GM12878 (cell line): ENCODE measurements around the gene ABCB9. TPM values are rescaled to one million over a fixed set of nuclear protein-coding genes. Genes with fewer than 3 reads are reported as not detected.

Experiments used
- ATF7 ChIP-seq: fragments of 450-650 bp; IDR thresholded peaks from 2 replicates; pipeline ENCODE4 v1.6.1; 2016; ENCODE audit warnings: low read depth, mild to moderate bottlenecking
- BMI1 ChIP-seq: fragments of 450-650 bp; IDR thresholded peaks from 2 replicates; pipeline ENCODE4 v1.6.1; 2016; ENCODE audit warnings: mild to moderate bottlenecking, moderate library complexity, borderline replicate concordance
- CEBPB ChIP-seq, 2 experiments: fragments of 150-350 bp in 1 of 2; IDR thresholded peaks; 2 replicates each; pipeline ENCODE4 v1.6.1; 2012 to 2014; ENCODE audit warnings: low read depth in 2 of 2, low read length in 2 of 2, borderline replicate concordance in 1 of 2, inconsistent platforms in 1 of 2
- CHD2 ChIP-seq: IDR thresholded peaks from 2 replicates; pipeline ENCODE4 v1.6.1; 2011; ENCODE audit warnings: low read depth, low read length, improper control_type of control experiment, borderline replicate concordance
- CREB1 ChIP-seq: IDR thresholded peaks from 2 replicates; pipeline ENCODE4 v1.6.1; 2012; ENCODE audit warnings: low read depth, mild to moderate bottlenecking, inconsistent platforms
- DPF2 ChIP-seq: fragments of 450-650 bp; IDR thresholded peaks from 2 replicates; pipeline ENCODE4 v1.6.1; 2017; ENCODE audit warnings: mild to moderate bottlenecking
- FOS ChIP-seq: IDR thresholded peaks from 3 replicates; pipeline ENCODE4 v1.6.1; 2011; ENCODE audit warnings: borderline replicate concordance; ENCODE audit not compliant: insufficient read length; ENCODE audit errors: extremely low read depth
- GABPA ChIP-seq: IDR thresholded peaks from 2 replicates; pipeline ENCODE4 v1.6.1; 2014; ENCODE audit warnings: antibody characterized with exemption, low read depth, mild to moderate bottlenecking, inconsistent platforms
- HDAC2 ChIP-seq: fragments of 200-600 bp; sonication (generic); IDR thresholded peaks from 2 replicates; pipeline ENCODE4 v1.6.1; 2017
- MEF2A ChIP-seq: IDR thresholded peaks from 2 replicates; pipeline ENCODE4 v1.6.1; 2011; ENCODE audit warnings: low read depth, mild to moderate bottlenecking, low read length, moderate library complexity; ENCODE audit not compliant: insufficient read depth
- NR2C2 ChIP-seq: IDR thresholded peaks from 2 replicates; pipeline ENCODE4 v1.6.1; 2011; ENCODE audit warnings: borderline replicate concordance, low read depth; ENCODE audit not compliant: control insufficient read depth, insufficient read length
- PAX8 ChIP-seq: fragments of 450-650 bp; IDR thresholded peaks from 2 replicates; pipeline ENCODE4 v1.6.1; 2017; ENCODE audit warnings: mild to moderate bottlenecking, moderate library complexity
- SMAD5 ChIP-seq: IDR thresholded peaks from 2 replicates; pipeline ENCODE4 v1.6.1; 2016; ENCODE audit warnings: antibody characterized with exemption, low read depth
- SMARCA5 ChIP-seq: fragments of 450-650 bp; IDR thresholded peaks from 2 replicates; pipeline ENCODE4 v1.6.1; 2017; ENCODE audit warnings: mild to moderate bottlenecking
- SP1 ChIP-seq: IDR thresholded peaks from one replicate; pipeline ENCODE4 v1.6.1; 2011; ENCODE audit warnings: low read depth, low read length
- SPI1 ChIP-seq: IDR thresholded peaks from 2 replicates; pipeline ENCODE4 v1.6.1; 2011; ENCODE audit warnings: low read depth, mild to moderate bottlenecking, low read length, moderate library complexity, borderline replicate concordance; ENCODE audit not compliant: insufficient read depth
- SUZ12 ChIP-seq: fragments of 200-600 bp; sonication (generic); IDR thresholded peaks from one replicate; pipeline ENCODE4 v1.6.1; 2018; ENCODE audit warnings: antibody characterized with exemption, mild to moderate bottlenecking; ENCODE audit not compliant: unreplicated experiment
- TBL1XR1 ChIP-seq: IDR thresholded peaks from 2 replicates; pipeline ENCODE4 v1.6.1; 2012; ENCODE audit warnings: low read depth, low read length, improper control_type of control experiment
- ZSCAN29 ChIP-seq: fragments of 450-650 bp; IDR thresholded peaks from 2 replicates; pipeline ENCODE4 v1.6.1; 2017; ENCODE audit warnings: mild to moderate bottlenecking, moderate library complexity
- polyA plus RNA-seq, 11 experiments: library from polyadenylated mRNA; depleted of rRNA in 4 of 11; unstranded in 6 of 11; stranded (reverse) in 5 of 11; fragments of >200 nt; fragmentation: Nextera tagmentation in 4 of 11; fragmentation: Illumina TruSeq in 1 of 11; extraction: Ambion mirVana in 4 of 11; extraction: Trizol in 1 of 11; gene quantifications; 1 replicate in 1 of 11; 2 replicates in 10 of 11; pipeline versions ENCODE4 v1.2.1 to v1.2.3, GENCODE V29; 2011 to 2016; ENCODE audit warnings: inconsistent platforms in 2 of 11, missing spikeins in 2 of 11, low read depth in 1 of 11
- total RNA-seq, 4 experiments: library from RNA; depleted of rRNA in 3 of 4; stranded (reverse); fragments of >200 nt in 3 of 4; fragmentation: Illumina TruSeq in 1 of 4; extraction: Trizol in 1 of 4; gene quantifications; 2 replicates each; pipeline versions ENCODE4 v1.2.1 to v1.2.3, GENCODE V29; 2013 to 2021
- TF ChIP-seq, protein P1 (sequence below): fragments of 450-650 bp; IDR thresholded peaks from 2 replicates; pipeline ENCODE4 v1.6.1; 2017; ENCODE audit warnings: mild to moderate bottlenecking, low read depth, inconsistent platforms; ENCODE audit not compliant: poor library complexity, severe bottlenecking
- TF ChIP-seq, protein P2 (sequence below): IDR thresholded peaks from 2 replicates; pipeline ENCODE4 v1.6.1; 2012; ENCODE audit warnings: low read length, inconsistent platforms
- TF ChIP-seq, protein P3 (sequence below): fragments of 450-650 bp; IDR thresholded peaks from 2 replicates; pipeline ENCODE4 v1.6.1; 2016; ENCODE audit warnings: mild to moderate bottlenecking
- TF ChIP-seq, protein P4 (sequence below): fragments of 450-650 bp; IDR thresholded peaks from 2 replicates; pipeline ENCODE4 v1.6.1; 2017; ENCODE audit warnings: mild to moderate bottlenecking, moderate library complexity

Gene ABCB9
- total and polyA plus RNA-seq, 10 of the 15 experiments (the other 5 are each of a cell fraction or from before 2014, with no cell fraction given) = 0.37 to 4.9 (median 3.1) TPM

DNA sequence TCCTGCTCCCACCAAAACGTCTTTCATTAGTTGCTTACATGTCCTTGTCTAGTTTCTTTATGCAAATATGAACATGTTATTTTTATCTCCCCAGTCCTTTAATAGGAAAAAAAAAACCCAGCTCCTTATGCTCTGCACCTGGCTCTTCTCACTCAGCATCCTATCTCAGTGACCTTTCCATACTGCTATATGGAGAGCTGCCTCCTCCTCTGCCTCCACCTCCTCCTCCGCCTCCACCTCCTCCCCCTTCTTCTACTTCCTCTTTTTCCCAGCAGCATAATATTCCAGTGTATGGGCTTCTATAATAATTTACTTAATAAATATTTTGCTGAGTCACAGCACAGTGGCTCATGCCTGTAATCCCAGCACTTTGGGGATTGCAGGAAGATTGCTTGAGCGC lies 31.5 kb downstream of the ABCB9 start (continued):
- TF ChIP-seq, protein P1, sequence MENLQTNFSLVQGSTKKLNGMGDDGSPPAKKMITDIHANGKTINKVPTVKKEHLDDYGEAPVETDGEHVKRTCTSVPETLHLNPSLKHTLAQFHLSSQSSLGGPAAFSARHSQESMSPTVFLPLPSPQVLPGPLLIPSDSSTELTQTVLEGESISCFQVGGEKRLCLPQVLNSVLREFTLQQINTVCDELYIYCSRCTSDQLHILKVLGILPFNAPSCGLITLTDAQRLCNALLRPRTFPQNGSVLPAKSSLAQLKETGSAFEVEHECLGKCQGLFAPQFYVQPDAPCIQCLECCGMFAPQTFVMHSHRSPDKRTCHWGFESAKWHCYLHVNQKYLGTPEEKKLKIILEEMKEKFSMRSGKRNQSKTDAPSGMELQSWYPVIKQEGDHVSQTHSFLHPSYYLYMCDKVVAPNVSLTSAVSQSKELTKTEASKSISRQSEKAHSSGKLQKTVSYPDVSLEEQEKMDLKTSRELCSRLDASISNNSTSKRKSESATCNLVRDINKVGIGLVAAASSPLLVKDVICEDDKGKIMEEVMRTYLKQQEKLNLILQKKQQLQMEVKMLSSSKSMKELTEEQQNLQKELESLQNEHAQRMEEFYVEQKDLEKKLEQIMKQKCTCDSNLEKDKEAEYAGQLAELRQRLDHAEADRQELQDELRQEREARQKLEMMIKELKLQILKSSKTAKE = no peak
- TF ChIP-seq CEBPB (IDR thresholded peaks at IDR 0.05; ENCODE audit: borderline replicate concordance in 1 of 2, low read depth in 2 of 2, low read length in 2 of 2) (no peak), SP1 (no peak), FOS (no peak), BMI1 (no peak), DPF2 (no peak), SPI1 (no peak), NR2C2 (no peak), ZSCAN29 (no peak), SMARCA5 (no peak), MEF2A (peak; percentile 76; the same call in 1 of the 2 replicates), PAX8 (no peak), HDAC2 (no peak), TBL1XR1 (no peak), CREB1 (no peak), ATF7 (no peak), SMAD5 (no peak), GABPA (no peak), SUZ12 (no peak), CHD2 (no peak)
- TF ChIP-seq, protein P2, sequence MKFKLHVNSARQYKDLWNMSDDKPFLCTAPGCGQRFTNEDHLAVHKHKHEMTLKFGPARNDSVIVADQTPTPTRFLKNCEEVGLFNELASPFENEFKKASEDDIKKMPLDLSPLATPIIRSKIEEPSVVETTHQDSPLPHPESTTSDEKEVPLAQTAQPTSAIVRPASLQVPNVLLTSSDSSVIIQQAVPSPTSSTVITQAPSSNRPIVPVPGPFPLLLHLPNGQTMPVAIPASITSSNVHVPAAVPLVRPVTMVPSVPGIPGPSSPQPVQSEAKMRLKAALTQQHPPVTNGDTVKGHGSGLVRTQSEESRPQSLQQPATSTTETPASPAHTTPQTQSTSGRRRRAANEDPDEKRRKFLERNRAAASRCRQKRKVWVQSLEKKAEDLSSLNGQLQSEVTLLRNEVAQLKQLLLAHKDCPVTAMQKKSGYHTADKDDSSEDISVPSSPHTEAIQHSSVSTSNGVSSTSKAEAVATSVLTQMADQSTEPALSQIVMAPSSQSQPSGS = no peak
- TF ChIP-seq, protein P3, sequence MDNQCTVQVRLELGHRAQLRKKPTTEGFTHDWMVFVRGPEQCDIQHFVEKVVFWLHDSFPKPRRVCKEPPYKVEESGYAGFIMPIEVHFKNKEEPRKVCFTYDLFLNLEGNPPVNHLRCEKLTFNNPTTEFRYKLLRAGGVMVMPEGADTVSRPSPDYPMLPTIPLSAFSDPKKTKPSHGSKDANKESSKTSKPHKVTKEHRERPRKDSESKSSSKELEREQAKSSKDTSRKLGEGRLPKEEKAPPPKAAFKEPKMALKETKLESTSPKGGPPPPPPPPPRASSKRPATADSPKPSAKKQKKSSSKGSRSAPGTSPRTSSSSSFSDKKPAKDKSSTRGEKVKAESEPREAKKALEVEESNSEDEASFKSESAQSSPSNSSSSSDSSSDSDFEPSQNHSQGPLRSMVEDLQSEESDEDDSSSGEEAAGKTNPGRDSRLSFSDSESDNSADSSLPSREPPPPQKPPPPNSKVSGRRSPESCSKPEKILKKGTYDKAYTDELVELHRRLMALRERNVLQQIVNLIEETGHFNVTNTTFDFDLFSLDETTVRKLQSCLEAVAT = no peak
- TF ChIP-seq, protein P4, sequence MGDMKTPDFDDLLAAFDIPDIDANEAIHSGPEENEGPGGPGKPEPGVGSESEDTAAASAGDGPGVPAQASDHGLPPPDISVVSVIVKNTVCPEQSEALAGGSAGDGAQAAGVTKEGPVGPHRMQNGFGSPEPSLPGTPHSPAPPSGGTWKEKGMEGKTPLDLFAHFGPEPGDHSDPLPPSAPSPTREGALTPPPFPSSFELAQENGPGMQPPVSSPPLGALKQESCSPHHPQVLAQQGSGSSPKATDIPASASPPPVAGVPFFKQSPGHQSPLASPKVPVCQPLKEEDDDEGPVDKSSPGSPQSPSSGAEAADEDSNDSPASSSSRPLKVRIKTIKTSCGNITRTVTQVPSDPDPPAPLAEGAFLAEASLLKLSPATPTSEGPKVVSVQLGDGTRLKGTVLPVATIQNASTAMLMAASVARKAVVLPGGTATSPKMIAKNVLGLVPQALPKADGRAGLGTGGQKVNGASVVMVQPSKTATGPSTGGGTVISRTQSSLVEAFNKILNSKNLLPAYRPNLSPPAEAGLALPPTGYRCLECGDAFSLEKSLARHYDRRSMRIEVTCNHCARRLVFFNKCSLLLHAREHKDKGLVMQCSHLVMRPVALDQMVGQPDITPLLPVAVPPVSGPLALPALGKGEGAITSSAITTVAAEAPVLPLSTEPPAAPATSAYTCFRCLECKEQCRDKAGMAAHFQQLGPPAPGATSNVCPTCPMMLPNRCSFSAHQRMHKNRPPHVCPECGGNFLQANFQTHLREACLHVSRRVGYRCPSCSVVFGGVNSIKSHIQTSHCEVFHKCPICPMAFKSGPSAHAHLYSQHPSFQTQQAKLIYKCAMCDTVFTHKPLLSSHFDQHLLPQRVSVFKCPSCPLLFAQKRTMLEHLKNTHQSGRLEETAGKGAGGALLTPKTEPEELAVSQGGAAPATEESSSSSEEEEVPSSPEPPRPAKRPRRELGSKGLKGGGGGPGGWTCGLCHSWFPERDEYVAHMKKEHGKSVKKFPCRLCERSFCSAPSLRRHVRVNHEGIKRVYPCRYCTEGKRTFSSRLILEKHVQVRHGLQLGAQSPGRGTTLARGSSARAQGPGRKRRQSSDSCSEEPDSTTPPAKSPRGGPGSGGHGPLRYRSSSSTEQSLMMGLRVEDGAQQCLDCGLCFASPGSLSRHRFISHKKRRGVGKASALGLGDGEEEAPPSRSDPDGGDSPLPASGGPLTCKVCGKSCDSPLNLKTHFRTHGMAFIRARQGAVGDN = no peak
